ENCODE results near the gene IQCH. TPM values are rescaled to one million over a fixed set of nuclear protein-coding genes. Genes with fewer than 3 reads are reported as not detected.

Gene IQCH
- total RNA-seq, 4 donors from 2014 or later: 0.27 to 4.6 (median 1.1) TPM; not detected in 1

- Histone ChIP-seq H3K4me3 (no peak overlapping the region), H3K9me3 (no peaks in the 10 kb centered on the region), H3K36me3 (no peaks in the 10 kb centered on the region), H3K27me3 (no peaks in the 10 kb centered on the region), H3K4me1 (no peaks in the 10 kb centered on the region), H3K27ac (no peak overlapping the region)
- 85 to 87% methylated on average over 2 to 4 of the region's 4 CpGs for WGBS, 2 donors (ENCODE audit: low coverage in 1 of 2)
- ATAC-seq: no peak
- TF ChIP-seq POLR2A (IDR thresholded peaks at IDR 0.05) (no peak), EP300 (IDR thresholded peaks at IDR 0.05) (no peak)
These were observed 75.6 kb downstream of the IQCH start for GRCh38 chr15:67329984-67330733.

GRCh38 chr15:67331676-67332075, 77.1 kb downstream of the IQCH start:
- no peaks in the 10 kb centered on the region for H3K36me3 ChIP-seq
- no peak for ATAC-seq
- no peaks in the 10 kb centered on the region for H3K4me1 ChIP-seq
- no peaks in the 10 kb centered on the region for H3K27me3 ChIP-seq
- no peak overlapping the region for H3K27ac ChIP-seq
- 56 to 60% methylated on average over 1 of the region's 1 CpG for WGBS, 2 donors (ENCODE audit: low coverage in 1 of 2)
- TF ChIP-seq EP300 (IDR thresholded peaks at IDR 0.05): no peak
- TF ChIP-seq CTCF (IDR thresholded peaks at IDR 0.05): no peak
- no peak for TF ChIP-seq POLR2AphosphoS5 (IDR thresholded peaks at IDR 0.05)
- H3K9me3 ChIP-seq: no peaks in the 10 kb centered on the region
- no peak overlapping the region for H3K4me3 ChIP-seq

GRCh38 chr15:67335026-67335425, 80.4 kb downstream of the IQCH start:
- no peak overlapping the region for H3K27ac ChIP-seq
- H3K36me3 ChIP-seq: no peaks in the 10 kb centered on the region
- TF ChIP-seq EP300 (IDR thresholded peaks at IDR 0.05) (no peak), CTCF (IDR thresholded peaks at IDR 0.05) (no peak), POLR2A (IDR thresholded peaks at IDR 0.05) (no peak), POLR2AphosphoS5 (IDR thresholded peaks at IDR 0.05) (no peak)
- 28 to 36% methylated on average over 3 to 4 of the region's 4 CpGs for WGBS, 2 donors (ENCODE audit: low coverage in 1 of 2)
- no peak overlapping the region for H3K4me3 ChIP-seq
- no peaks in the 10 kb centered on the region for H3K4me1 ChIP-seq
- ATAC-seq: no peak
- no peaks in the 10 kb centered on the region for H3K9me3 ChIP-seq
- no peaks in the 10 kb centered on the region for H3K27me3 ChIP-seq

- no peaks in the 10 kb centered on the region for H3K4me1 ChIP-seq
- no peak for TF ChIP-seq POLR2AphosphoS5 (IDR thresholded peaks at IDR 0.05)
- no peak for TF ChIP-seq CTCF (IDR thresholded peaks at IDR 0.05)
- TF ChIP-seq POLR2A (IDR thresholded peaks at IDR 0.05): no peak
- no peak for TF ChIP-seq EP300 (IDR thresholded peaks at IDR 0.05)
- H3K27ac ChIP-seq: no peak overlapping the region
- no peaks in the 10 kb centered on the region for H3K36me3 ChIP-seq
- 90 to 91% methylated on average over 2 of the region's 2 CpGs for WGBS, 2 donors (ENCODE audit: low coverage in 1 of 2)
- ATAC-seq: no peak
- H3K4me3 ChIP-seq: no peak overlapping the region
- H3K27me3 ChIP-seq: no peaks in the 10 kb centered on the region
- no peaks in the 10 kb centered on the region for H3K9me3 ChIP-seq
These were observed 81.1 kb downstream of the IQCH start for GRCh38 chr15:67335534-67336222.

GRCh38 chr15:67340630-67341029, 86.0 kb downstream of the IQCH start:
- Histone ChIP-seq H3K27ac (no peak overlapping the region), H3K27me3 (no peaks in the 10 kb centered on the region), H3K9me3 (peaks cover 0 to 4% (median 0%) of the 10 kb centered on the region in 3 donors), H3K36me3 (no peaks in the 10 kb centered on the region), H3K4me1 (no peaks in the 10 kb centered on the region), H3K4me3 (no peak overlapping the region)
- no peak for TF ChIP-seq POLR2A (IDR thresholded peaks at IDR 0.05)
- no peak for TF ChIP-seq EP300 (IDR thresholded peaks at IDR 0.05)
- TF ChIP-seq POLR2AphosphoS5 (IDR thresholded peaks at IDR 0.05): no peak
- no peak for TF ChIP-seq CTCF (IDR thresholded peaks at IDR 0.05)
- WGBS, 2 donors (ENCODE audit: low coverage in 1 of 2): 79% methylated on average over 3 of the region's 4 CpGs; no CpG with 5 or more reads in 1 of the 2 donors
- no peak for ATAC-seq
